GM19238 (cell line): Measurements from ENCODE around the gene ALKBH2.
"Not testable (repeated sequence)": the region's sequence is repeated elsewhere in the genome, so short reads cannot be mapped to it uniquely, and the experiment has no call there.

Source experiments
- DNase-seq: peaks from one replicate; pipeline ENCODE4 v3.0.0; 2011; ENCODE audit warnings: low spot score; ENCODE audit not compliant: insufficient read length

ALKBH2 gene

GRCh38 chr12:109069307-109070271 lies 23.7 kb downstream of the ALKBH2 start:
- no peak for DNase-seq

- no peak for DNase-seq
Observed at GRCh38 chr12:109065853-109066193, 27.4 kb downstream of the ALKBH2 start.

- no peak for DNase-seq
Observed at GRCh38 chr12:109065154-109065852, 28.0 kb downstream of the ALKBH2 start.

GRCh38 chr12:109064143-109064542 lies 29.1 kb downstream of the ALKBH2 start:
- no peak for DNase-seq

- no peak for DNase-seq
Observed at GRCh38 chr12:109058773-109059172, 34.5 kb downstream of the ALKBH2 start.

GRCh38 chr12:109057376-109057775 lies 35.9 kb downstream of the ALKBH2 start:
- DNase-seq = no peak

- DNase-seq = no peak
Observed at GRCh38 chr12:109056891-109057290, 36.4 kb downstream of the ALKBH2 start.

- DNase-seq = no peak
Observed at GRCh38 chr12:109054520-109054919, 38.8 kb downstream of the ALKBH2 start.

- not testable (repeated sequence) for DNase-seq
Observed at GRCh38 chr12:109054124-109054513, 39.2 kb downstream of the ALKBH2 start.

- DNase-seq = peak; percentile 17
Observed at GRCh38 chr12:109053382-109054123, 39.7 kb downstream of the ALKBH2 start.

GRCh38 chr12:109052414-109053323 lies 40.6 kb downstream of the ALKBH2 start, which contains the start of gene USP30:
USP30 (plus strand) TSS chr12:109052576; CDS start chr12:109052679, 103 bp downstream.
- DNase-seq = peak; percentile 79

- no peak for DNase-seq
Observed at GRCh38 chr12:109052097-109052413, 41.2 kb downstream of the ALKBH2 start.

- not testable (repeated sequence) for DNase-seq
Observed at GRCh38 chr12:109049794-109050193, 43.5 kb downstream of the ALKBH2 start.

GRCh38 chr12:109048706-109049105 lies 44.6 kb downstream of the ALKBH2 start:
- DNase-seq = not testable (repeated sequence)

GRCh38 chr12:109047081-109047805 lies 46.0 kb downstream of the ALKBH2 start:
- DNase-seq = no peak

GRCh38 chr12:109044241-109044640 lies 49.0 kb downstream of the ALKBH2 start:
- DNase-seq = no peak
